ENCODE data around the gene PLPP4.

GRCh38 chr10:120478386-120478785 is 21.4 kb downstream of the PLPP4 start:
- TF ChIP-seq CTCF (IDR thresholded peaks at IDR 0.05; ENCODE audit: insufficient read depth, low read length, poor library complexity, severe bottlenecking) (no peak), EZH2phosphoT487 (conservative IDR thresholded peaks at IDR 0.05; ENCODE audit: low read length) (no peak)

All from SU-DHL-6 (cell line).